LNCAP (cell line): ENCODE data around the gene MIEF1.

Source experiments
- TF ChIP-seq, protein P1 (sequence below): fragments of 450-650 bp; IDR thresholded peaks from 2 replicates; pipeline ENCODE4 v1.5.1; 2017; ENCODE audit warnings: mild to moderate bottlenecking

MIEF1 gene

DNA sequence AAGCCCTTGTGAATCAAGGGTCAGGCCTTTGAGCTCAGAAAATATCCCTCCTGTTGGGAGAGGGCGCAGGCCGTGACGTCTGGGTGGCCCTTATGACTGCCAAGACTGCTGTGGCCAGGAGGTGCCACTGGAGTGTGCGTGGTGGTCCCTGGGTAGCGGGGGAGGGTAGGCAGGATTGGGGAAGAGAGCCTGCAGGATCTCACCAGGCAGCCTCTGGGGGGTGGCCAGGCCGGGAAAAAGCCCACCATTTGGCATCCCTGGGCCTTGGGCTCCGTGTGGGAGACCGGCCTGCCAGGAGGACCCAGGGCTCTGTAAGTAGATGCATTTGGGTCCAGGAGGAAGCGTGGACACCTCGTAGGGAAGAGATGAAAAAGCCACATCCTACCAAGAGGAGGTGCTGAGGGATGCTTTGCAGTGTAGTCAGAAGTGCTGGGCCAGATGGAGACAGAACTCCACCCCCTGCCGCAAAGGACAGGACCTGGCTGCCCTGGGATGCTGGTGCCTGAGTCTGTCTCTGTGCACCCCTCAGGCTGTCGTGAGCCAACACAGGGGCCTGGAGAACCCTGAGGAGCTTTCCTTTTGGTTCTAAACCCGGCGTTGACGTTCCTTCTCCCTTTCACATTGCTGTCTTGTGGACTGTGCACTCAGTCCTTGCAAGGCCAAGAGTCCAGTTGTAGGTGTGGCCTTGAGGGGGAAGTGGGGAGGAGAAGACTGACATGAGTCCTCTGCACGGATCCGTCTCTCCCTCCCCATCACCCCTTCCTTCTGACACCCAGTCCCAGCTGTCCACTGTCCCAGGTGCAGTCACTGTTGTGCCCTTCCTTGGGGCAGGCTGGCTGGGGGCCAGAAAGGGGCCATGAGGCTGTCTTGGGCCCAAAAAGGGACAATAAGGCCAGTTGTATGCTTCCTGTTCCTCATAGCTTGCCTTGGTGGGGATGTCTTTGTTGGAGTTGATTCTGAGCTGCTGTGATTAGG lies 12.7 kb upstream of the MIEF1 start:
- TF ChIP-seq, protein P1, sequence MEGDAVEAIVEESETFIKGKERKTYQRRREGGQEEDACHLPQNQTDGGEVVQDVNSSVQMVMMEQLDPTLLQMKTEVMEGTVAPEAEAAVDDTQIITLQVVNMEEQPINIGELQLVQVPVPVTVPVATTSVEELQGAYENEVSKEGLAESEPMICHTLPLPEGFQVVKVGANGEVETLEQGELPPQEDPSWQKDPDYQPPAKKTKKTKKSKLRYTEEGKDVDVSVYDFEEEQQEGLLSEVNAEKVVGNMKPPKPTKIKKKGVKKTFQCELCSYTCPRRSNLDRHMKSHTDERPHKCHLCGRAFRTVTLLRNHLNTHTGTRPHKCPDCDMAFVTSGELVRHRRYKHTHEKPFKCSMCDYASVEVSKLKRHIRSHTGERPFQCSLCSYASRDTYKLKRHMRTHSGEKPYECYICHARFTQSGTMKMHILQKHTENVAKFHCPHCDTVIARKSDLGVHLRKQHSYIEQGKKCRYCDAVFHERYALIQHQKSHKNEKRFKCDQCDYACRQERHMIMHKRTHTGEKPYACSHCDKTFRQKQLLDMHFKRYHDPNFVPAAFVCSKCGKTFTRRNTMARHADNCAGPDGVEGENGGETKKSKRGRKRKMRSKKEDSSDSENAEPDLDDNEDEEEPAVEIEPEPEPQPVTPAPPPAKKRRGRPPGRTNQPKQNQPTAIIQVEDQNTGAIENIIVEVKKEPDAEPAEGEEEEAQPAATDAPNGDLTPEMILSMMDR = no peak

DNA sequence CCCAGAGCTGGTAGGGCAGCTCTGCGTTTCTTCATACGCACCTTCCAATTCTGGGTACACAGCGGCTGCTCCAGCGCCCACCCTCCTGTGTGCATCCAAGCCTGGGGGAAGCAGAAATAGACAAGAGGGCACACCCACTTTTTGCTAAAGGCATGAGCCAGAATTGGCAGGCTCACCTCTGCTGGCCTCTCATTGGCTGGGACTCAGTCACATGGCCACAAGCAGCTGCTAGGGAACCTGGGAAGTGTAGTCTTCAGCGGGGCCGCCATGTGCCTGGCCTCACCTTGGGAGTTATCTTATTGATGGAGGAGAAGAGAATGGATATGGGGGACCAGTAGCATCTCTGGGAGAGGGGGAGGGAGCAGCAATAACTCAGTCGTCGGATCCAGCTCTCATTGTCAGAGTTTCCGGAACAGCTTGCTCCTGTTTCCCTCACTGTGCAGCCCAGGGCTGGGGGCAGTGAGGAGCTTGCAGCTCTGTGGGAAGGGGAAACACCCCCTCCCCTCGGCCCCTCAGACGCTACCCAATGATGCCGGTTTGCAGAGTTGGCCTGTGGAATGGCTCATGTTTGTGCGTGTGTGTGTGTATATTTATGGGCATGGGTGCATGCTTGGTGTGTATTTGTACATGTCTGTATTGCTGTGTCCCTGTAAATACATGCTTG lies 11.8 kb upstream of the MIEF1 start:
- TF ChIP-seq, protein P1 = no peak

DNA sequence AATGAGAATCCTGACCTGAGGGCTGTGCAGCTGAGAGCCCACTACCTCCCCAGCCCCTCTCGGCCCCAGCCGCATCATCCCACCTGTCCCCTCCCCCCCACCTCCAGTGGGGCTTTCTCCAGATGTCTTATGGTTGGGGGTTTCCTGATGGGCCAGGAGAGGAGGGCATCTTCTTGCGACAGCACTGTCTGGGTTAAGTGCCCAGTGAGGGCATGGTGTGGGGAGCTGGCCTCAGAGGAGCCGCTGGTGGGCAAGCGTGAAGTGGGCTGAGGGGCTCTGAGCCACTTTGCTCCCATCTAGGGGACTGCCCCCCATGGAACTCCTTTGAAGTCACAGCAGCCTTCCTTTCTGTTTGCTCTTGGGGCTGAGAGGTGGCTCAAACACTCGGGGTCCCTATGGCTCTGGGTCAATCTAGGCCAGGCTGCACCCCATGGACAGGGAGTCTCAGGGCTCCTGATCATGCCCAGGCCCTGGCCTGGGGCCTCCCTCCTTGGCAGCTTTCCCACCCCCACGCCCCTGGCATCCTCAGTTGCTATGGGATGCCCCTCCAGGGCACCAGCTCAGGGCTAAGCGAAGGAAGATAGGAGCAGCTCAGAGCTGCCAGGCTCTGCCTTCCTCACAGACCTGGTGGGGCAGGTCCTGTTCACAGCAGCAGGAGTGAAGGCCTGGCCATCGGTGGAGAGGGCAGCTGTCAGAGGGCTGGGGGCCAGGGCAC lies 11.0 kb upstream of the MIEF1 start:
- TF ChIP-seq, protein P1 = no peak

DNA sequence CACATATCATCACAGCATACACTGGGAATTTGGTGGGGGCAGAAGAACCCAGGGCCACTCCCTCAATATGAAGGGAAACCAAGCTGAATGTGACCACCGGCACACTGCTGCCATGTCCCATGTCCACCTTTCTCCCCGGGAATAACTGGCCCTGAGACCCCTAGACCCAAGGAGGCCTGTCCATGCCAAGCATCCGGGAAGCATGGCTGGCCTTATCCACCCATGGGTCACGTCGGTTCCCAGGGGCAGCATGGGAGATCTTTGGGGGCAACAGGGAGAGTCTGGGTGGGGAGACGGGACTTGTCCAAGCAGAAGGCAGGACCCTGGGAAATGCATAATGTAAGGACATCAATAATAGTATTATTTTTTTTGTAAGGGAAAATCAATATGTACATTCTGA lies 10.4 kb upstream of the MIEF1 start:
- TF ChIP-seq, protein P1 = no peak

DNA sequence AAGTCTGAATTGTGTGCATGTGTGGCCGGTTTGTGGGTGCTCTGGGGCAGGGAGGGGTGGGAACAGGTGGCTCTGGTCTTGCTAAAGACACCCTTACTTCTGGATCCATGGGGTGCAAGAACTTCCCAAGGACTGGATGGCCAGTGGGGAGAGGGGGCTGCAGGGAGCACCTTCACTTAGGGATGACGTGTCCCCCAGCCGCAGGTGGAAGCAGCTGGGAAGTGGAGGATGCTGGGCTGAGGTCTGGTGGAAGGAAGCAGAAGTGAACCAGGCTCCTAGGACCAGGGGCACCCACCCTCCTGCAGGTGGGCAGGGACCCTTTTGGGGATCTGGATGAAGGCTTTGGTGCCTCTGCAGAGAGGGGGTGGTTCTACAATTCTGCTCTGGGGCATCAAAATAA lies 9.9 kb upstream of the MIEF1 start:
- TF ChIP-seq, protein P1 = no peak

DNA sequence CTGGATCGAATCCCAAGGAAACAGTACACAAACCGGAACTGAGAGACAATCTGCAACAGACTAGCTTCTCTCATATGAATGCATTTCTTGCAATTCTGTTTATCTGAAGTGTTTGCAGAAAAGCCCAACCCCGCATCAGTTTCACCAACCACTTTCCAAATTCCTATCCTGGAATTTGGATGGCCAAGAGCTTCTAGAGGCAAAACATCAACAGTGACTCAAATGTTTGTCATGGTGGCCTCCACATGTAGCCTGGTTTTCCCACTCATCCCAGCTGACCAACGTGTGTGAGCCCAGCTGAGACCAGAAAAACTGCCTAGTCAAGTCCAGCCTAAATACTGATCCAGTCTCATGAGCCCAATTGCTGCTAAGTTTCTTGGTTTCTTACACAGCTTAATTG lies 8.3 kb upstream of the MIEF1 start:
- TF ChIP-seq, protein P1 = no peak

DNA sequence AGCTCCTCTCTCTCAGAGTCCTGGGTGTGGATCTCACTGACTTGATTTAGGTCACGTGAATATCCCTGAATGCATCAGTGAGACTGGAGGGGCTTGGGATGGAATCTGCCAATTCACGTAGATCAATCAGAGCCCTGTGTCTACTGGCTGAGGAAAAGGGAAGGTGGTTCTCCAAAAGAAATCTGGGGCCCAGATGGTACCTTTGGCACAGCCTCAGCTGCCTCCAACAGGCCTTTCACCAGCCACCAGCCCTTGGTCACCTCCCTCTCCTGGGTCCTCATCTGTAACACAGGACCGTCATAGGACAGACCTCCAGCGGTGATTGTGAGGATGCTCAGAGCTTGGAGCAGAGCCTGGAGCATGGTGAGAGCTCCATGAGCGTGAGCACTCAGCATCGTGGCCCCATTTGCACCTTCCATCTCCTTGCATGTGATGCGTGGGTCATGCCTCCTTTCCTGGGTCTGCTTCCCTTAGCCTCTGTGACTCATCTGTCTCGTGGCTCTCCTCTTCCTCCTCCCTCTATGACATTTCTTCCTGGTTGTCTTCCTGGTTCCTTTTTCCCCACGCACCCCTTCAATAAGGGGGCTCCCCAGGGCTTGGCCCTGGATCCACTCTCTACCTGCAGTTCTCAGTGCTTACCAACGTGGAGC lies 7.5 kb upstream of the MIEF1 start:
- TF ChIP-seq, protein P1 = no peak
